ENCODE data around the gene PIGZ.

The PIGZ gene

DNA sequence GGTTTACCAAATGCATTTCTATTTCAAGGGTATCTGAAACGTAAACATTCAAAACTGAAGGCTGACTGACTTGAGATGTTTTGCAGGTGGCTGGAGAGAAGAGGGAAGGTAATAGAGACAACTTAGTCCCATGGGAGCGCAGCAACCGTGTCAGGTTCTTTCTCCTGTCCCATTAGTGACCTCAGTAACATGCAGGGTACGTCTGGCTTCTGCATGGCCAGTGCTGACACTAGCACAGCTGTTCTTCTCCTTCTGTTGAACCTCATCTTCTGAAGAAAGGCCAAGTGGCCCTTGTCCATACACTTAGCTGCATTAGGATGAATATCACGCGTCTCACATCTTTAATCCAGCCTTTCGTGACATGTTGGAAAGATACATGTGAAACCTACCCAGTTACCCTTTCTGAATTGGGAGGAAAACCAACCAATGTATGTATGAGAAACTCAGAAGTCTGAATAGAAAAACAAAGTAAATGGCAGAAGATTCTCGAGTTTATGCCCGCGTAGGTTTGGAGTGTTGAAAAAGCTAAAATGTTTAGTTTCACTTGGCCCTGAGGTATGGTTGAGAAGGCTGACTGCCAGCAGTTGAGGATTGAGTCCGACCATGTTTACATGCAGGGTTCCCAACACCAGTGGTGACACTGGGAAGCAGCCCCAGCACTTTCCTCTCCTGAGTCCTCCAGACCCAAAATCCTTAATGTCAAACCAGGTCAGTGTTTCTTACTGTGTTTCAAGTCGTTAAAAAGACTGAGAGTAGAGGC lies 36.6 kb downstream of the PIGZ start:
- Histone ChIP-seq H3K27me3 (ENCODE audit: control insufficient read depth, insufficient read depth, low read length) (no peaks in the 10 kb centered on the region), H3K9ac (ENCODE audit: low read length) (no peak overlapping the region), H3K4me1 (ENCODE audit: control insufficient read depth, insufficient read depth, low read length) (no peaks in the 10 kb centered on the region), H3K4me3 (ENCODE audit: low read length) (no peak overlapping the region), H3K27ac (ENCODE audit: low read depth, low read length) (no peak overlapping the region), H3K36me3 (ENCODE audit: control insufficient read depth, insufficient read depth, low read length) (peaks cover 31% of the 10 kb centered on the region)

DNA sequence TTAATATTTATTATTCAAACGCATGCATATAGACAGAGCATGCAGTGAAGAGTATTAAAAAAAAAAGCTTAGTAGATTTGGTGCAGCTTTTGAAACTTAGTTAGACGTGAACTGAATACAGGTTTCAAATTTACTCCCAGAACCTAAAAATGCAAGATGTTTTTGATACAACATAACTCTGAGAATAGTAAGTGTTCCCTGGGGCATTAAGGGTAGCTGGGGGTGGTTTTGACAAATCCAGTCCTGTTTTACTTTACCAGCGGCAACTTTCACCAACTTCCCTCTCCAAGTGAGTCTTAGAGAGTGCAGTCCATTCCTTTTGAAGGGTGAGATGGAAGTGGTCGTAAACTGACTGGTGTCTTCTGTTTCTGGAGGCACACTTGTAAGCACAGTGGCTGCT lies 37.5 kb downstream of the PIGZ start:
- Histone ChIP-seq H3K4me1 (ENCODE audit: control insufficient read depth, insufficient read depth, low read length) (no peaks in the 10 kb centered on the region), H3K27ac (ENCODE audit: low read depth, low read length) (no peak overlapping the region), H3K9ac (ENCODE audit: low read length) (no peak overlapping the region), H3K36me3 (ENCODE audit: control insufficient read depth, insufficient read depth, low read length) (peaks cover 28% of the 10 kb centered on the region), H3K27me3 (ENCODE audit: control insufficient read depth, insufficient read depth, low read length) (no peaks in the 10 kb centered on the region), H3K4me3 (ENCODE audit: low read length) (no peak overlapping the region)

- H3K36me3 ChIP-seq (ENCODE audit: control insufficient read depth, insufficient read depth, low read length), result peaks cover 15% of the 10 kb centered on the region
- no peak overlapping the region for H3K9ac ChIP-seq (ENCODE audit: low read length)
- H3K27me3 ChIP-seq (ENCODE audit: control insufficient read depth, insufficient read depth, low read length), result no peaks in the 10 kb centered on the region
- no peak overlapping the region for H3K27ac ChIP-seq (ENCODE audit: low read depth, low read length)
- H3K4me3 ChIP-seq (ENCODE audit: low read length), result no peak overlapping the region
- H3K4me1 ChIP-seq (ENCODE audit: control insufficient read depth, insufficient read depth, low read length), result no peaks in the 10 kb centered on the region
These were observed 40.8 kb downstream of the PIGZ start for GRCh38 chr3:196927571-196928453.

DNA sequence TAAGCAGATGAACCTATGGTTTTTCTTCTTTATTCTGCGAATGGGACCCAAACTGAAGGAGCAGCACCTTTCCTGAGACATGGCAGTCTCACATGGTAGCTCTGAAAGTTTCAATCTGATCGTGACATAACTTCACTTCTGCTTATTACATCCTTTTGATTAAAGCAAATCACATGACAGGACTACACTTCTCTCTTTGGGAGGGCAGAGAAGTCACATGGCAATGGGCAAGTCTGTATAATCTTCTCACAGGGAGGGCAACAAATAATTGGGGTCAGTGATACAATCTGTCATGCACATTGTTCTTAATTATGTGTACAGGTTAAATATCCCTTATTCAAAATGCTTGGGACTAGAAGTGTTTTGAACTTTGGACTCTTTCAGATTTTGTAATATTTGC lies 47.9 kb downstream of the PIGZ start:
- Histone ChIP-seq H3K9ac (ENCODE audit: low read length) (no peak overlapping the region), H3K36me3 (ENCODE audit: control insufficient read depth, insufficient read depth, low read length) (no peaks in the 10 kb centered on the region), H3K4me3 (ENCODE audit: low read length) (no peak overlapping the region), H3K27ac (ENCODE audit: low read depth, low read length) (no peak overlapping the region), H3K27me3 (ENCODE audit: control insufficient read depth, insufficient read depth, low read length) (no peaks in the 10 kb centered on the region), H3K4me1 (ENCODE audit: control insufficient read depth, insufficient read depth, low read length) (no peaks in the 10 kb centered on the region)

DNA sequence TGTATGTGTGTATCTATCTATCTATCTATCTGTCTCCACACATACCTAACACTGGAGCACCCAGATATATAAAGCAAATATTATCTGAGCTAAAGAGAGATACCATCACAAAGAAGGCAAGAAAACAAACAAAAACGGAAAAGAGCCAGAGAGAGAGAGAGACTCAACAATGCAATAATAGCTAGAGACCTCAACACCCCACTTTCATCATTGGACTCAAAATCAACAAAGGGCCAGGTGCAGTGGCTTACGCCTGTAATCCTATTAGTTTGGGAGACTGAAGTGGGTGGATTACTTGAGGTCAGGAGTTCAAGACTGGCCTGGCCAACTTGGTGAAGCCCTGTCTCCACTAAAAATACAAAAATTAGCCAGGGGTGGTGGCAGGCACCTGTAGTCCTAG lies 49.7 kb downstream of the PIGZ start:
- no peaks in the 10 kb centered on the region for H3K4me1 ChIP-seq (ENCODE audit: control insufficient read depth, insufficient read depth, low read length)
- peaks cover 4% of the 10 kb centered on the region for H3K36me3 ChIP-seq (ENCODE audit: control insufficient read depth, insufficient read depth, low read length)
- H3K27ac ChIP-seq (ENCODE audit: low read depth, low read length), result no peak overlapping the region
- no peak overlapping the region for H3K9ac ChIP-seq (ENCODE audit: low read length)
- no peaks in the 10 kb centered on the region for H3K27me3 ChIP-seq (ENCODE audit: control insufficient read depth, insufficient read depth, low read length)
- no peak overlapping the region for H3K4me3 ChIP-seq (ENCODE audit: low read length)

DNA sequence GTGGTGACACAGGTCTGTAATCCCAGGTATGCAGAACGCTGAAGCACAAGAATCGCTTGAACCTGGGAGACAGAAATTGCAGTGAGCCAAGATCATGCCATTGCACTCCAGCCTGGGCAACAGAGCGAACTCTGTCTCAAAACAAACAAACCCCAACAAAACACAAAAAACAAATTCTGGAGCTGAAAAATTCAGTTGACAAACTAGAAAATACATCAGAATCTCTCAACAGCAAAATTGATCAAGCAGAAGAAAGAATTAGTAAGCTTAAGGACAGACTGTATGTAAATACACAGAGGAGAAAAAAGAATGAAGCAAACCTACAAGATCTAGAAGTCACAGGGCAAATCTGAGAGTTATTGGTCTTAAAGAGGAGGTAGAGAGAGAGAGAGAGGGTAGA lies 51.6 kb downstream of the PIGZ start:
- Histone ChIP-seq H3K27me3 (ENCODE audit: control insufficient read depth, insufficient read depth, low read length) (no peaks in the 10 kb centered on the region), H3K9ac (ENCODE audit: low read length) (no peak overlapping the region), H3K4me3 (ENCODE audit: low read length) (no peak overlapping the region), H3K36me3 (ENCODE audit: control insufficient read depth, insufficient read depth, low read length) (peaks cover 4% of the 10 kb centered on the region), H3K4me1 (ENCODE audit: control insufficient read depth, insufficient read depth, low read length) (no peaks in the 10 kb centered on the region), H3K27ac (ENCODE audit: low read depth, low read length) (no peak overlapping the region)

DNA sequence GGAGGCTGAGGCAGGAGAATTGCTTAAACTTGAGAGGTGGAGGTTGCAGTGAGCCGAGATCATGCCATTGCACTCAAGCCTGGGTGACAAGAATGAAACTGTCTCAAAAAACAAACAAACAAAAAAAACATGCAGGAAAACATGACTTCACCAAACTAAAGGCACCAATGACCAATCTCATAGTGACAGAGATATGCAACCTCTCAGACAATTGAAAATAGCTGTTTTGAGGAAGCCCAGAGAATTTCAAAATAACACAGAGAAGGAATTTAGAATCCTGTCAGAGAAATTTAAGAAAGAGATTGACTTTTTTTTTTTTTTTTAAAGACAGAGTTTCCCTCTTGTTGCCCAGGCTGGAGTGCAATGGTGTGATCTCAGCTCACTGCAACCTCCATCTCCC lies 52.4 kb downstream of the PIGZ start:
- Histone ChIP-seq H3K4me3 (ENCODE audit: low read length) (no peak overlapping the region), H3K4me1 (ENCODE audit: control insufficient read depth, insufficient read depth, low read length) (no peaks in the 10 kb centered on the region), H3K27ac (ENCODE audit: low read depth, low read length) (no peak overlapping the region)

GRCh38 chr3:196915375-196915774 lies 53.3 kb downstream of the PIGZ start:
- peaks cover 4% of the 10 kb centered on the region for H3K36me3 ChIP-seq (ENCODE audit: control insufficient read depth, insufficient read depth, low read length)
- H3K4me1 ChIP-seq (ENCODE audit: control insufficient read depth, insufficient read depth, low read length), result no peaks in the 10 kb centered on the region
- H3K27ac ChIP-seq (ENCODE audit: low read depth, low read length), result no peak overlapping the region
- no peaks in the 10 kb centered on the region for H3K27me3 ChIP-seq (ENCODE audit: control insufficient read depth, insufficient read depth, low read length)
- no peak overlapping the region for H3K9ac ChIP-seq (ENCODE audit: low read length)
- no peak overlapping the region for H3K4me3 ChIP-seq (ENCODE audit: low read length)

More for the DNA sequence above, 52.4 kb downstream of the PIGZ start:
- no peaks in the 10 kb centered on the region for H3K27me3 ChIP-seq (ENCODE audit: control insufficient read depth, insufficient read depth, low read length)
- H3K36me3 ChIP-seq (ENCODE audit: control insufficient read depth, insufficient read depth, low read length), result peaks cover 4% of the 10 kb centered on the region
- H3K9ac ChIP-seq (ENCODE audit: low read length), result no peak overlapping the region

GRCh38 chr3:196914866-196915265 lies 53.8 kb downstream of the PIGZ start:
- Histone ChIP-seq H3K9ac (ENCODE audit: low read length) (no peak overlapping the region), H3K36me3 (ENCODE audit: control insufficient read depth, insufficient read depth, low read length) (peaks cover 4% of the 10 kb centered on the region), H3K27me3 (ENCODE audit: control insufficient read depth, insufficient read depth, low read length) (no peaks in the 10 kb centered on the region), H3K4me3 (ENCODE audit: low read length) (no peak overlapping the region), H3K27ac (ENCODE audit: low read depth, low read length) (no peak overlapping the region), H3K4me1 (ENCODE audit: control insufficient read depth, insufficient read depth, low read length) (no peaks in the 10 kb centered on the region)

DNA sequence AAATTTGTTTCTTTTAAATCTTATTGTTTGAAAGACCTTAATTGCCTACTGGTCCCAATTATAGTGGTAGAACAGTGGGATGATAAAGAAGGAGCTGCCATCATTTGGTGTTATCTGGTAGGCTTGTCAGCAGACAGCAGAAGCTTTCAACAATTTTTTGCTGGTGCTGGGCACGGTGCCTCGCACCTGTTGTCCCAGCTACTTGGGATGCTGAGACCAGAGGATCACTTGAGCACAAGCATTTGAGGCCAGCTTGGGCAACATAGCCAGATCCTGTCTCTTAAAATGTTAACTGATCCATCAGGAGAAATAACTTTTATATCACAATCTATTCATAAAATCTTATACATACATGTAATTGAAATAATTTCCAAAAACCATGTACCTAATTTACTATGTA lies 64.9 kb downstream of the PIGZ start:
- Histone ChIP-seq H3K27me3 (ENCODE audit: control insufficient read depth, insufficient read depth, low read length) (no peaks in the 10 kb centered on the region), H3K9ac (ENCODE audit: low read length) (no peak overlapping the region), H3K4me1 (ENCODE audit: control insufficient read depth, insufficient read depth, low read length) (no peaks in the 10 kb centered on the region), H3K36me3 (ENCODE audit: control insufficient read depth, insufficient read depth, low read length) (peaks cover 18% of the 10 kb centered on the region), H3K27ac (ENCODE audit: low read depth, low read length) (no peak overlapping the region), H3K4me3 (ENCODE audit: low read length) (no peak overlapping the region)

DNA sequence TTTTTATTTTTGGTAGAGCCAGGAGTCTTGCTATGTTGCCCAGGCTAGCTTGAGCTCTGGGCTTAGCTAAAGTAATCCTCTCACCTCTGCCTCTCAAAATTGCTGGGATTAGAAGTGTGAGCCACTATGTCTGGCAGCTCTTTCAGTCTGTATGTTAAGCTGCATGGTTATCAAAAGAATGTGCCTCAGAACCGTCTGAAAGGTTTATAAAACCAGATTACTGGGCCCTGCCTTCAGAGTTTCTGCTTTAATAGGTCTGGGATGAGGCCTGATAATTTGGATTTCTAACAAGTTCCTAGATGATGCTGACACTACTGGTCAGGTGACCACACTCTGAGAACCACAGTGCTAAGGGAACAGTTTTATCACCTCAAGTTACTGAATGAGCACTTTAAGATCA lies 66.3 kb downstream of the PIGZ start:
- no peak overlapping the region for H3K27ac ChIP-seq (ENCODE audit: low read depth, low read length)
- no peak overlapping the region for H3K9ac ChIP-seq (ENCODE audit: low read length)
- no peaks in the 10 kb centered on the region for H3K27me3 ChIP-seq (ENCODE audit: control insufficient read depth, insufficient read depth, low read length)
- no peaks in the 10 kb centered on the region for H3K4me1 ChIP-seq (ENCODE audit: control insufficient read depth, insufficient read depth, low read length)
- no peak overlapping the region for H3K4me3 ChIP-seq (ENCODE audit: low read length)
- peaks cover 18% of the 10 kb centered on the region for H3K36me3 ChIP-seq (ENCODE audit: control insufficient read depth, insufficient read depth, low read length)

GRCh38 chr3:196901768-196902167 lies 66.9 kb downstream of the PIGZ start:
- Histone ChIP-seq H3K27me3 (ENCODE audit: control insufficient read depth, insufficient read depth, low read length) (no peaks in the 10 kb centered on the region), H3K36me3 (ENCODE audit: control insufficient read depth, insufficient read depth, low read length) (peaks cover 18% of the 10 kb centered on the region)

More at GRCh38 chr3:196901768-196902167, 66.9 kb downstream of the PIGZ start:
- H3K27ac ChIP-seq (ENCODE audit: low read depth, low read length), result no peak overlapping the region
- no peaks in the 10 kb centered on the region for H3K4me1 ChIP-seq (ENCODE audit: control insufficient read depth, insufficient read depth, low read length)
- no peak overlapping the region for H3K4me3 ChIP-seq (ENCODE audit: low read length)
- H3K9ac ChIP-seq (ENCODE audit: low read length), result no peak overlapping the region

Measured in rectal smooth muscle tissue (tissue), 1 donor.